ENCODE results near the gene NLRP6. TPM values are rescaled to one million over a fixed set of nuclear protein-coding genes. Genes with fewer than 3 reads are reported as not detected.
A peak's percentile ranks its signal among the peaks of the same experiment; 100 is the strongest.

NLRP6 gene
- total and polyA plus RNA-seq, 2 of the 4 experiments (the other 2 are of a cell fraction), result not detected

DNA sequence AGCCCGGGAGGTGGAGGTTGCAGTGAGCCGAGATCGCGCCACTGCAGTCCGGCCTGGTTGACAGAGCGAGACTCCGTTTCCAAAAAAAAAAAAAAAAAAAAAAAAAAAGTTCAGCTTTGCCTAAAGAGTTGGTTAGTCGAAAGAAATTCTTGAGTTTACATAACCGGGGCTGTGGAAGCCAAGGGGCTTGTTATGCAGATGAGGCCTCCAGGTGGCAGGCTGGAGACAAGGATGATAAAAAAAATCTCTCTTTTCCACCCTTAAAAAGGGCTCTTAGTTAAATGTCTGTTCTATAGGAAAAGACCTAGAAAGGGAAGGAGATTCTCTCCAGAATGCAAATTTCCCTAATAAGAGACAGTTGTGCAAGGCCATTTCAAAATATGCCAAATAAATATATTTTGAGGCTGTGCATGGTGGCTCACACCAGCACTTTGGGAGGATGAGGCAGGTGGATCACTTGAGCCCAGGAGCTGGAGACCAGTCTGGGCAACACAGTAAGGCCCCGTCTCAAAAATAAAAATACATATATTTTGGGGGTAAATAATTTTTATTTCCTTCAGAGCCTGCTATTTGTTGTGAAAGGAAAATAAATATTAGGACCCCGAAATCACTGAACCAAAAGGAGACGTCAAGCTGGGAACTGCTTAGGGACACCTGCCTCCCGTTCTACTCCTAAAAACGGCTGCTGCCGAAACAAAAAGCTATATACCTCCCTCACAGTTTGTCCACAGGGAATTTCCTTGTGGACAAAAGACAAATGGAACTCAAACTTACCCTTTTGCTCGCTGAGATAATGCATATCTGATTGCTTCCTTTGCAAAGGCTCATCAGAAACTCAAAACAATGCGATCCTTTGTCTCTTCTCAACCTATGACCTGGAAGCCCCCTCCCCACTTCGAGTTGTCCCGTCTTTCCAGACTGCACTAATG lies 27.0 kb downstream of the NLRP6 start:
- no peak overlapping the region for H3K56ac ChIP-seq (ENCODE audit: extremely low read depth, insufficient read depth, low read length)
- H3K4me2 ChIP-seq (ENCODE audit: low read depth, low read length), result no peak overlapping the region
- peaks cover 0 to 6% of the 10 kb centered on the region in 2 experiments; a peak in 2 of 4 replicates for H3K79me1 ChIP-seq (ENCODE audit: low read depth in 1 of 2, low read length in 2 of 2)
- CTCF ChIA-PET, result interaction anchor here (0.9 kb wide), 2 partner anchors 50 to 53 kb away, joined by 3 read pairs; no protein-coding TSS in a partner anchor
- H3K36me3 ChIP-seq (ENCODE audit: control insufficient read depth, insufficient read depth, low read length), result peaks cover 2% of the 10 kb centered on the region; the same call in 1 of the 2 replicates
- no peak overlapping the region for H3K18ac ChIP-seq (ENCODE audit: low read depth, low read length)
- BruUV-seq (replicated peaks), result no TSS peak
- intact Hi-C loops (cut with micrococcal nuclease) (loop anchor here (2.0 to 5.0 kb wide), 2 partner anchors 98 to 144 kb away; partner anchors contain the start of genes BET1L and RIC8A), dilution Hi-C loops (cut with HindIII; ENCODE audit: low sequenced_read_pairs, unreplicated experiment) (no loop called here), in situ Hi-C loops (cut with MboI; ENCODE audit: low sequenced_read_pairs) (loop anchor here (10.0 kb wide), 2 partner anchors 50 to 150 kb away; partner anchors contain the start of gene PTDSS2)
- peaks cover 5% of the 10 kb centered on the region for H3K27me3 ChIP-seq (ENCODE audit: control insufficient read depth, insufficient read depth, low read length)
- H3K4me3 ChIP-seq (ENCODE audit: insufficient read depth, low read depth, low read length), result no peak overlapping the region
- H2AK5ac ChIP-seq (ENCODE audit: low read depth, low read length), result peak overlapping the region; percentile 78; the same call in 1 of the 2 replicates
- no peaks in the 10 kb centered on the region for H4K20me1 ChIP-seq (ENCODE audit: insufficient read depth, low read length)
- H3K27ac ChIP-seq (ENCODE audit: insufficient read depth, low read length), result no peak overlapping the region
- H2BK5ac ChIP-seq (ENCODE audit: low read depth, low read length, poor library complexity, severe bottlenecking), result no peak overlapping the region
- no peak overlapping the region for H3K14ac ChIP-seq (replicated peaks; ENCODE audit: low read depth, low read length)
- H3K9me1 ChIP-seq (ENCODE audit: insufficient read depth, low read length), result 0 out of 2 replicates have a peak, but pooled peaks cover 2% of the 10 kb centered on the region
- ATAC-seq (ENCODE audit: low read depth), result peak; percentile 50
- H3K9me3 ChIP-seq (ENCODE audit: control insufficient read depth, insufficient read depth, low read length), result no peaks in the 10 kb centered on the region
- H4K5ac ChIP-seq (ENCODE audit: low read depth, low read length), result no peak overlapping the region
- peak overlapping the region; percentile 72; the same call in 1 of the 2 replicates for H2BK120ac ChIP-seq (ENCODE audit: low read depth, low read length)
- 36% methylated on average over 4 of the region's 19 CpGs; no CpG with 5 or more reads in 1 of the 2 experiments for WGBS, 2 experiments (ENCODE audit: extremely low coverage in 2 of 2, insufficient read length in 1 of 2)
- no peak overlapping the region for H2AFZ ChIP-seq (replicated peaks; ENCODE audit: low read length, poor library complexity)
- no peak overlapping the region for H4K8ac ChIP-seq (ENCODE audit: low read depth in 2 of 2, low read length in 2 of 2)
- no peak overlapping the region for H3K9ac ChIP-seq (ENCODE audit: low read depth, low read length)
- peaks cover 4% of the 10 kb centered on the region for H3K4me1 ChIP-seq (ENCODE audit: control insufficient read depth, insufficient read depth, low read length)
- peak overlapping the region; percentile 81; the same call in 1 of the 3 replicates for H2BK15ac ChIP-seq (ENCODE audit: low read depth, low read length)
- no peak overlapping the region for H2AK9ac ChIP-seq (replicated peaks; ENCODE audit: low read depth, low read length, poor library complexity)
- H2BK20ac ChIP-seq (ENCODE audit: low read depth, low read length), result 0 out of 2 replicates have a peak overlapping the region, but pooled peaks have one; percentile 53
- POLR2A ChIA-PET (ENCODE audit: unreplicated experiment), result interaction anchor here (0.6 kb wide), 3 partner anchors 13 to 400 kb away, joined by 3 to 12 read pairs (median 4); no protein-coding TSS in a partner anchor
- no peak overlapping the region for H3K23ac ChIP-seq (ENCODE audit: low read depth, low read length)
- peak overlapping the region; percentile 53; the same call in 1 of the 2 replicates for H4K91ac ChIP-seq (ENCODE audit: insufficient read depth, low read depth, low read length)
- peak overlapping the region; percentile 60 for H3K4ac ChIP-seq (ENCODE audit: low read depth, low read length)
- peak; percentile 79 for DNase-seq
- no peak for TF ChIP-seq MAZ (IDR thresholded peaks at IDR 0.05; ENCODE audit: borderline replicate concordance, low read depth, low read length)
- TF ChIP-seq CHD1 (IDR thresholded peaks at IDR 0.05; ENCODE audit: low read depth, low read length), result no peak
- no peak for TF ChIP-seq RCOR1 (IDR thresholded peaks at IDR 0.05; ENCODE audit: insufficient replicate concordance, low read length)
- TF ChIP-seq, protein P1, sequence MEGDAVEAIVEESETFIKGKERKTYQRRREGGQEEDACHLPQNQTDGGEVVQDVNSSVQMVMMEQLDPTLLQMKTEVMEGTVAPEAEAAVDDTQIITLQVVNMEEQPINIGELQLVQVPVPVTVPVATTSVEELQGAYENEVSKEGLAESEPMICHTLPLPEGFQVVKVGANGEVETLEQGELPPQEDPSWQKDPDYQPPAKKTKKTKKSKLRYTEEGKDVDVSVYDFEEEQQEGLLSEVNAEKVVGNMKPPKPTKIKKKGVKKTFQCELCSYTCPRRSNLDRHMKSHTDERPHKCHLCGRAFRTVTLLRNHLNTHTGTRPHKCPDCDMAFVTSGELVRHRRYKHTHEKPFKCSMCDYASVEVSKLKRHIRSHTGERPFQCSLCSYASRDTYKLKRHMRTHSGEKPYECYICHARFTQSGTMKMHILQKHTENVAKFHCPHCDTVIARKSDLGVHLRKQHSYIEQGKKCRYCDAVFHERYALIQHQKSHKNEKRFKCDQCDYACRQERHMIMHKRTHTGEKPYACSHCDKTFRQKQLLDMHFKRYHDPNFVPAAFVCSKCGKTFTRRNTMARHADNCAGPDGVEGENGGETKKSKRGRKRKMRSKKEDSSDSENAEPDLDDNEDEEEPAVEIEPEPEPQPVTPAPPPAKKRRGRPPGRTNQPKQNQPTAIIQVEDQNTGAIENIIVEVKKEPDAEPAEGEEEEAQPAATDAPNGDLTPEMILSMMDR (conservative IDR thresholded peaks at IDR 0.05; ENCODE audit: low read depth, low read length), result peak; percentile 85
- TF ChIP-seq RFX5 (IDR thresholded peaks at IDR 0.05; ENCODE audit: low read depth, low read length), result no peak
- TF ChIP-seq MAFK (IDR thresholded peaks at IDR 0.05; ENCODE audit: low read depth, low read length), result no peak
- no peak for TF ChIP-seq FOS (IDR thresholded peaks at IDR 0.05; ENCODE audit: low read depth, low read length)
- no peak for TF ChIP-seq BHLHE40 (IDR thresholded peaks at IDR 0.05; ENCODE audit: low read depth, low read length)
- peak; percentile 68 for TF ChIP-seq RAD21 (IDR thresholded peaks at IDR 0.05; ENCODE audit: low read length)
- TF ChIP-seq MXI1 (IDR thresholded peaks at IDR 0.05; ENCODE audit: borderline replicate concordance, low read depth, low read length), result no peak
- TF ChIP-seq, protein P2, sequence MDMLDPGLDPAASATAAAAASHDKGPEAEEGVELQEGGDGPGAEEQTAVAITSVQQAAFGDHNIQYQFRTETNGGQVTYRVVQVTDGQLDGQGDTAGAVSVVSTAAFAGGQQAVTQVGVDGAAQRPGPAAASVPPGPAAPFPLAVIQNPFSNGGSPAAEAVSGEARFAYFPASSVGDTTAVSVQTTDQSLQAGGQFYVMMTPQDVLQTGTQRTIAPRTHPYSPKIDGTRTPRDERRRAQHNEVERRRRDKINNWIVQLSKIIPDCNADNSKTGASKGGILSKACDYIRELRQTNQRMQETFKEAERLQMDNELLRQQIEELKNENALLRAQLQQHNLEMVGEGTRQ (IDR thresholded peaks at IDR 0.05; ENCODE audit: low read depth, low read length), result no peak
- TF ChIP-seq SMC3 (IDR thresholded peaks at IDR 0.05; ENCODE audit: low read depth, low read length), result peak; percentile 81
